ENCODE results near the gene GAS2L2.

GRCh38 chr17:35784895-35785294 lies 31.9 kb upstream of the GAS2L2 start:
- TF ChIP-seq TEAD1 (CRISPR knock-in tag; IDR thresholded peaks at IDR 0.05) (no peak), STAT6 (CRISPR knock-in tag; conservative IDR thresholded peaks at IDR 0.05; ENCODE audit: low read depth) (no peak)
